GM12873 (cell line): ENCODE data around the gene SPATS2.

Experiments
- CTCF ChIP-seq: IDR thresholded peaks from 2 replicates; pipeline ENCODE4 v1.5.1; 2012; ENCODE audit warnings: low read depth, mild to moderate bottlenecking, moderate library complexity, low read length, control low read depth; ENCODE audit not compliant: insufficient read depth; ENCODE audit errors: missing control alignments

Gene SPATS2

GRCh38 chr12:49559011-49559675 lies 191.9 kb downstream of the SPATS2 start:
- TF ChIP-seq CTCF, result no peak

GRCh38 chr12:49560695-49561094 lies 193.4 kb downstream of the SPATS2 start:
- no peak for TF ChIP-seq CTCF

GRCh38 chr12:49562233-49562632 lies 195.0 kb downstream of the SPATS2 start:
- no peak for TF ChIP-seq CTCF

DNA sequence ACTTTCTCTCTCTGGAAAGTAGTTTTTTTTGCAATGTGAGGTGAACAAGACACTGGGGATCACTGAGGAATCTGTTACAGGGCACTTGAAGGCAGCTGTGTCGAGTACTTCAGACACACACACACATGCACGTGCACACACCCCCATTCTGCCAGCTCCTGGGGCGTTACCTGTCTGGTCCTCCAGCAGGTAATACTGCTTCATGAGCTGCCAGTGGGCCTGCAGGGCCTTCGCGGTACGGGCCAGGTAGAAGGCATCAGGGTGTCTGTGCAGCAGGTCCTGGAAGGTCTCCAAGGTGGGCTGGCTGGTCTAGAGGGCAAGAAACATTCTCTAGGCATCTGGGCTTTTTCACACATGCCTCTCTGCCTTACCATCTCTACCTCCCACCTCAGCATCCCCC lies 195.6 kb downstream of the SPATS2 start:
- no peak for TF ChIP-seq CTCF

DNA sequence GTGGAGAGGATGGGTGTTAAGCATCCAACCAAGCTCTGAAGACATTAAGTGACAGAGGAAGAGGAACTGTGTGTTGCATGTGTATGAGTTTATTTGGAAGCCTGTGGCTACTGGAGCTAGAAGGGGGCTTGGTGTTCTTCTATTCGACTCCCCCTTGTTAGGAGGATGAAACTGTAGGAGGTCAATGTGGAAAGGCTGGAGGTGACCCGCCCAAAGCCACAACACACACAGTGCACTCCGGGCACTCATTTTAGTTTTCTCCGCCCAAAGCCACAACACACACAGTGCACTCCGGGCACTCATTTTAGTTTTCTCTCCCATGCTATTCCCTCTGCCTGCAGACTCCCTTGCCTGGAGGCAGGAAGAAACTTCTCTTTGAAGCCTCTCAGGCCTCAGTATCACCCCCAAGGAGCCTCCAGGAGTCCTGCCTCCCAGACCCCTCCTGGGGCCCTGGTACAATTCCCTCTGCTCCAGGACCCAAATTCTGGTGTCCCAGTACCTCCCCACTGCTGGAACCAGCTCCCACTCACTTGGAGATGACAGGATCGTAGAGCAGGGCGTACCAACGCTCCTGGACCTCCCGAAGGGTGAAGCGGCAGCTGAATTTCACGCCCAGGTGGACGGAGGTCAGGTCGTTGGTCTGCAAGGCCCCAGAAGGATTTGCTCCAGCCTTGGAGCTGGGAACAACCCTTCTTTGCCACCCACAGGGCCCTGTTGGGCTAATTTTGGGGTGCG lies 196.9 kb downstream of the SPATS2 start:
- no peak for TF ChIP-seq CTCF

DNA sequence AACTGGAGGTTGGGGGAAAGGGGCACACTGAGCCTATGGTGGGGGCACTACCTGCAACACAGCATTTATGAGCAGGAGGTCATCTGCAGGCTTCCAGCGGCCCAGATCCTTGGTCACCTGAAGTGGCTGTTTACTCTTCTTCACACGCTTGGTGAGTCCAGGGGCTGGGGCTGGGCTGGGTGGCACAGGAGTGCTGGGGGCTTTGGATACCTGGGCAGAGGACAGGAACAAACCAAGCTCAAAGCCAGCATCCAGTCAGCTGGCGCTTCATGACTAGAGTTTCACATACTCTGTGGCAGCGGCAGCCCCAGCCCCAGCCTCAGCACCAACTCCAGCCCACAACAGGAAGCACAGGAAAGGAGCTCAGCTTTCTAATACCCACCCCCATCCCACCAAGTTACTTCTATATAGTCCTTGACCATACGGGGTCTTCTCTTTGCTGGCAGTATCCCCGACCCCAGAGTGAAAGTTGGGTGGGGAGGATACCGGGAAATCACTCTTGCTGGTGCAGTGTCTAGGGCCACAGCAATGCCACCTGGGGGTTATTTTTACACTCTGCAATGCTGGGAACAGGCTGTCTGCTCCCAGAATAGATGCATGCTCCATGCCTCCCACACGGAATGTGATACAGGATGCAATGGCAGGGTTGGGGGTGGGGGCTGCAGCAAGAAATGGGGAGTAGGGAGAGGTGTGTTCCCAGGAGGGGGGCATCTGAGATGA lies 197.6 kb downstream of the SPATS2 start:
- TF ChIP-seq CTCF, result no peak

DNA sequence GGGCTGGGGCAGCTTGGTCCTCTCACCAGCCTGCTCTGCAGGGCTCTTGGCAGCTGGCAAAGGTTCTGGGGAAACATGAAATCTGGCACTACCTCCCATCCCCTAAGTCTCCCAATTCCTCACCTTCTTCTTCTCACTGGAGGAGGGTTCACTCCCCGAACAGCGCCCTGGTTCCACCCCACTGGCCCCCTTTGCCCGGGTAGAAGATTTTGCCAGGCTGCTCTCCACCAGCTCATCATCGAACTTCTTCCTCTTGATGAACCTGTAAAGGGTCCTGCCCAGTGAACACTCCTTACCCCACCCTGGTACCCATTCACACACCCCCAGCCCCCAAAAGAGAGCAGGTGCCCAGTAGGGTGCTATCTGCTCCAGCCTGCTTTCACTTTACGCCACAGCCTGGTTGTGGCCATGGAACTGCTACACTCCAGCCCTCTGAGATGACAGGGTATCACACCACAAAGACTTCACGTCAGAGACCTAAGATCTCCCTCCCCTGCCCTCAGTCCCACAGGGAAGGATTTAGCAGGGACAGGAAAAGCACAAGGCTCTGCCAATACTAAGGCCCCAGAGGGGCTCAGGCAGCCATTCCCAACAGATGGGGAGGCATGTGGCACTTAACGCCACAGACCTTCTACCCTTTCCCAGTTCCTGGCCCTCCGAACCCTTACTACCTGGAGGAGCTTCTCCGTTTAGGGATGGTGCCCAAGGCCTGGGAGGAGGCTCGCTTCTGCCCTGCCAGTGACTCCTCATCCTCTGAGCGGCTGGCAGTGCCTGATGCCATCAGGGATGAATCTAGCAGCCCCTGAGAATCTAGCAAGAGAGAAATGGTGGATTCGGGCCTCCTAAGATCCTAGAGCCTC lies 198.4 kb downstream of the SPATS2 start:
- no peak for TF ChIP-seq CTCF
